Tibial nerve (tissue), 3 donors: Measurements from ENCODE around the gene TUBGCP6.

Experiments
- POLR2A ChIP-seq, 2 donors: fragments of 450-650 bp; IDR thresholded peaks; one replicate each; pipeline ENCODE4 v1.6.1; 2017; ENCODE audit warnings: antibody characterized with exemption in 2 of 2, mild to moderate bottlenecking in 2 of 2, moderate library complexity in 2 of 2
- TF ChIP-seq, protein P1 (sequence below), 5 experiments: fragments of 200-600 bp in 3 of 5; fragments of 450-650 bp in 2 of 5; sonication (generic) in 3 of 5; IDR thresholded peaks; one replicate each; pipeline ENCODE4 v1.5.1; 2016 to 2019; ENCODE audit warnings: antibody characterized with exemption in 5 of 5, mild to moderate bottlenecking in 3 of 5, moderate library complexity in 2 of 5

DNA sequence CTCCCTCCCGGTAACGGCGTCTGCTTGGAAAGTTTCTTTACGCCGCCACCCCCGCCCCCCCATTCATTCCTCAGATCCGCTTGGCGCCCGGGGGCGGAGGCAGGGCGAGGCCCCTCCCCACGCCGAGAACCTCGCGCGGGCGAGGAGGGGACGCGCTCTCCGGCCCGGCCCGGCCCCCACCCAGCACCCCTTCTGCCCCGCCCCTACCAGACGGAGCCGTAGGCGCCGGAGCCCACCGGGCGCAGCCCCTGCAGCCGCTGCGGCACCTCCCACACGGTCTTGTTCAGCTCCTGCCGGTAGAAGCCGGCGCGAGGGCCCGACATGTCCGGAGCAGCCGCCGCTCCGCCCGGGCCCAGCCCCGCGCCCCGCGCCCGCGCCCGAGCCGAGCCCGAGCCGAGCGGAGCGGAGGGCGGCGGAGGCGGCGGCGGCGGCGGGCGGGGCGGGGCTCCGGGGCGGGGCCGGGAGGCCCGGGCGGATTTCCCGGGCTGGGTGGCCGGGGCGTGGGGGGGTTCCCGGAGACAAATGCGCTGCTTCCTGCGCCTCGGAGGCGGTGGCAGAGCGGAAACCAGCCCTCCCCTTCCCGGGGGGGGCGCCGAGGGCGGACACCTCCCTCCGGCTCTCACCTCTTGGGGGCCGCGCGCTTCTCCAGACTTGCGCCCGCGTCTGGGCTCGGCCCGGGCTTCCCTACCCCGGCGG lies 25.3 kb upstream of the TUBGCP6 start, which contains the start of gene MAPK11:
- TF ChIP-seq, protein P1, sequence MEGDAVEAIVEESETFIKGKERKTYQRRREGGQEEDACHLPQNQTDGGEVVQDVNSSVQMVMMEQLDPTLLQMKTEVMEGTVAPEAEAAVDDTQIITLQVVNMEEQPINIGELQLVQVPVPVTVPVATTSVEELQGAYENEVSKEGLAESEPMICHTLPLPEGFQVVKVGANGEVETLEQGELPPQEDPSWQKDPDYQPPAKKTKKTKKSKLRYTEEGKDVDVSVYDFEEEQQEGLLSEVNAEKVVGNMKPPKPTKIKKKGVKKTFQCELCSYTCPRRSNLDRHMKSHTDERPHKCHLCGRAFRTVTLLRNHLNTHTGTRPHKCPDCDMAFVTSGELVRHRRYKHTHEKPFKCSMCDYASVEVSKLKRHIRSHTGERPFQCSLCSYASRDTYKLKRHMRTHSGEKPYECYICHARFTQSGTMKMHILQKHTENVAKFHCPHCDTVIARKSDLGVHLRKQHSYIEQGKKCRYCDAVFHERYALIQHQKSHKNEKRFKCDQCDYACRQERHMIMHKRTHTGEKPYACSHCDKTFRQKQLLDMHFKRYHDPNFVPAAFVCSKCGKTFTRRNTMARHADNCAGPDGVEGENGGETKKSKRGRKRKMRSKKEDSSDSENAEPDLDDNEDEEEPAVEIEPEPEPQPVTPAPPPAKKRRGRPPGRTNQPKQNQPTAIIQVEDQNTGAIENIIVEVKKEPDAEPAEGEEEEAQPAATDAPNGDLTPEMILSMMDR (IDR thresholded peaks at IDR 0.05) = no peak
- no peak for TF ChIP-seq POLR2A (IDR thresholded peaks at IDR 0.05)
